T-helper 2 cell (primary cell): ENCODE measurements around the gene NAMPT.
"Not testable (repeated sequence)": the region's sequence is repeated elsewhere in the genome, so short reads cannot be mapped to it uniquely, and the experiment has no call there.

ENCODE experiments used
- DNase-seq, 5 experiments: peaks; one replicate each; pipeline versions ENCODE4 v3.0.0 to v3.0.0-alpha.2; 2012 to 2022

The NAMPT gene

DNA sequence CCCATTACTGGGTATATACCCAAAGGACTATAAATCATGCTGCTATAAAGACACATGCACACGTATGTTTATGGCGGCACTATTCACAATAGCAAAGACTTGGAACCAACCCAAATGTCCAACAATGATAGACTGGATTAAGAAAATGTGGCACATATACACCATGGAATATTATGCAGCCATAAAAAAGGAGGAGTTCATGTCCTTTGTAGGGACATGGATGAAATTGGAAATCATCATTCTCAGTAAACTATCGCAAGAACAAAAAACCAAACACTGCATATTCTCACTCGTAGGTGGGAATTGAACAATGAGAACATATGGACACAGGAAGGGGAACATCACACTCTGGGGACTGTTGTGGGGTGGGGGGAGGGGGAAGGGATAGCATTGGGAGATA is 13.8 kb upstream of the NAMPT start:
- not testable (repeated sequence) for DNase-seq

DNA sequence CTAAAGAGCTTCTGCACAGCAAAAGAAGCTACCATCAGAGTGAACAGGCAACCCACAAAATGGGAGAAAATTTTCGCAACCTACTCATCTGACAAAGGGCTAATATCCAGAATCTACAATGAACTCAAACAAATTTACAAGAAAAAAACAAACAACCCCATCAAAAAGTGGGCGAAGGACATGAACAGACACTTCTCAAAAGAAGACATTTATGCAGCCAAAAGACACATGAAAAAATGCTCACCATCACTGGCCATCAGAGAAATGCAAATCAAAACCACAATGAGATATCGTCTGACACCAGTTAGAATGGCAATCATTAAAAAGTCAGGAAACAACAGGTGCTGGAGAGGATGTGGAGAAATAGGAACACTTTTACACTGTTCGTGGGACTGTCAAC is 13.4 kb upstream of the NAMPT start:
- DNase-seq, result not testable (repeated sequence)

DNA sequence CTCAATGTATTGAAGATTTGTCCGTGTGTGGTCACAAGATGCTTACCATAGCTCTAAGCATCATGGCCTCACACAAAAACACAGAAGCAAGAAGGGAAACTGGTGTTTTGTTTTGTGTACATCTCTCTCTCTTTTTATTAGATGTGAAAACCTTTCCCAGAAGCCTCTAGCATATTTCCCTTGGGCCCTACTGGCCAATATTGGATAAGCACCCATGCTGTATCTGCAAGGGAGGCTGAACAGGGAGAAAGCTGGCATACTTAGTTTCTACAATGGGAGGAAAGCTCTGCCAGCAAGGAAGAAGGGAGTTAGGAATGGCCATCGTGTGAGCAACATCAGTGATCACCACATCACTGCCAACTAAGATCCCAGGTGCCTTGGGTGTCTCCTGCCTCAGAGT is 9.6 kb upstream of the NAMPT start:
- DNase-seq, result no peak

DNA sequence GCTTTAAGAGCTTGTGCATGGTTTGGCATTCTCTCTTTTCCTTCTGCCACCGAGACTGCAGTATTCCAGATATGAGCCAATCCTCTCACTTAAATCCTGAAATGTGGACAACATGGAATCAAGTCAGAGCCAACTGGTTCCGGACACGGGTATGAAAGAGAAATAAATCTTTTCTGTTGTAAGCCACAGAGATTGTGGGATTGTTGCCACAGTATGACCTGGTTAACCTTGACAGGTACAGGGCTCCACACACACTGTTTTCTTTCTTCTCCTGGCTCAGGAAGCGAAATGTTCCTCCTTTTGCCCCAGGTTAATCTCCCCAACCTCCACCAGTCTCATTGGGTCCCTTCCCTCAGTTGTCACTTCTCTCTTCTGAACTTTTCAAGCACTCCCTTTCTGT is 6.5 kb upstream of the NAMPT start:
- DNase-seq, result no peak

DNA sequence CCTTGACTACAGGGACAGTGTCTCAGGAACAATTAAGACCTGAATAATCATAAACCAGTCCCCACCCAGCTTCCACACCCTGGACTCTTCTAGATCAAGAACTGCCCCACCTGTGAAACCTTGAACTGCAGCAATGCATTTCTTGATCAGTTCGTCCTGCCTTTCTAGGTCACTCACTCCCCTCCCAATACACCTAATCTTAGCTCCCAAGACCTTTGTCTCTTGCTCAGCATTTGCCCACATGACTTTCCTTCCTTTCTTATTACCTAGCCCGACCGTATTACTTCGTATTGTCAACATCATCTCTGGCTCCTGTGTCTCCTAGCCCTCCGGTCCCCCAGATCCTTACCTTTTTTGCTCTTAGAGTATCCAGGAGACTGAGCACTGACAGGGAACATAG is 5.5 kb upstream of the NAMPT start:
- no peak for DNase-seq

DNA sequence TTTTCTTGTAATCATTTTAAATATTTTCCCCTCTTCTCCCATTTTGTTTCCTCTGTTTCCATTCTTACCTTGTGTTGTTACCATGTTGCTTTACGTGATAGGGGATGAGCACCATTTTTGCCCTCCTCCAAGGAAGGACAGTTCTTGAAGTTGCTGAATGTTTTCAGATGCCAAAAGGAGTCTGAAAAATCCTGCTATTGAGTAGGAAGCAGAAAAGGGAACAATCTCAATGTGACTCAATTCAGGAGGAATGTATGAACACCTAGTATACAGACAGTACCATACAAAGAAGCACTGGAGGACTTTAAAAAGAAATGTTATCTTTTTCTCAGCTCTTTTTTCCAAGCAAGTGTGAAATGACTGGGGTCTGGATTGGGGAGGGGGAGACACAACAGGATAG is 5.1 kb upstream of the NAMPT start:
- DNase-seq, result no peak

DNA sequence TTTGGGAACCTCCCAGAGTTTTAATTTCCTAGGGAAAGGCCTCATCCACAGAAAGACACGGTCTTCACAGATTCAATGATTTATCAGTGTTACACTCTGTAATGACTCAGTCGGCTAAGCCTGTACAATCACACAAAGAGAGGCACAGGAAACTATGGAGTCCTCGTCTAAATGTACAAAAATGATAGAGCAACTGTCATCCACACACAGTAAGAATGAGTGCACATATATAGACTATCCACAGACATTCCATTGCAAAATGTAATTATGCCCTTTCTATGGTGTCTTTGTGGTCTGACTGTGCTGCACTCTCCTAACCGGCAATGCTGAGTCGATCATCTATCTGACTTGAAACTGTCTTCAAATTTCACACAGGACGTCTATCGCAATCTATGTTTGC is 3.5 kb upstream of the NAMPT start:
- no peak for DNase-seq

DNA sequence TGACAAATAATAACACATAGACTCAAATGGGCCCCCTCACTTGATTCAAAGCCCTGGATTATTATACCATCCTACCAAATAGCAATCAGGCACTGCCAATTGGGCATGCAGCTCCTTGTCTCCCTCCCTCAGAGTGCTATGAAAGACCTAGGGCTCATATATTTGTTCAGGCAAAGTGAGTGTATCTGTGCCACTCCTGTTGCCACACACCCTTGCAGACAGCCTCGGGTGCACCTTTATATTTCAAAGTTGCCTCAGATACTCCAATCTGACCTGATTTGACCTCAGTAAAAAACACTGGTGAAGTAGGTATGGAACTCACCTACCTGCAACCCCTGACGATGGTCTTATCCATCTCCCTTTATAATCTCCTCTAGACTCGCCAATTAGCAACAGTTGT is 3.0 kb upstream of the NAMPT start:
- no peak for DNase-seq

DNA sequence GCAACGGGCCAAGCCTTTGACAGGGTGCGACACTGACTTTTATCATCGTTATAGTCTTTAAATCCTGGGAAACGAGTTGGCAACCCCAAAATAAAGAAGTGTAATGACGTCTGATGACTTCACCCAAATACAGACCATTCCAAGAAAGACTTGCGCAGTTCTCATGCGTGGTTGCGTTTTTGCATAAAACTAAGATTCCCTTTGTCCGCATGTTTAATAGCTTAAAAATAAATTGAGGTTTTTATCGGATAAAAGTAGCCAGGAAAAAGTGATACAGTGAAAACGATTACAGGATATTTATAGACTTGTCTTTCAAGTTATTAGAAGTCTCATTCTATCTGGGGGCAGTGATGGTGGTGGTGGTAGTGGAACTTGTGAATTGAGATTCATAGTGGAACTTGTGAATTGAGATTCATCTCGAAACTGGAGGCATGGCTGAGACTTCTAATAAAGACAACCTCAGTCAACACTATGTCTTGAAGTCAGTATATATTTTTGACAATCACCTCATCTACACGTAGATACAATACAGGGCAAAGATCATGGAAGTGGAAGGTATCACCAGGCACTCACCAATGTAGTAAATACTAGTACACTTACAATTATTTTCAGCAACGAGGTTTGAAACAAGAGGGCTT is 1.2 kb upstream of the NAMPT start:
- peak in 1 of 5 experiments; percentile 89 for DNase-seq

DNA sequence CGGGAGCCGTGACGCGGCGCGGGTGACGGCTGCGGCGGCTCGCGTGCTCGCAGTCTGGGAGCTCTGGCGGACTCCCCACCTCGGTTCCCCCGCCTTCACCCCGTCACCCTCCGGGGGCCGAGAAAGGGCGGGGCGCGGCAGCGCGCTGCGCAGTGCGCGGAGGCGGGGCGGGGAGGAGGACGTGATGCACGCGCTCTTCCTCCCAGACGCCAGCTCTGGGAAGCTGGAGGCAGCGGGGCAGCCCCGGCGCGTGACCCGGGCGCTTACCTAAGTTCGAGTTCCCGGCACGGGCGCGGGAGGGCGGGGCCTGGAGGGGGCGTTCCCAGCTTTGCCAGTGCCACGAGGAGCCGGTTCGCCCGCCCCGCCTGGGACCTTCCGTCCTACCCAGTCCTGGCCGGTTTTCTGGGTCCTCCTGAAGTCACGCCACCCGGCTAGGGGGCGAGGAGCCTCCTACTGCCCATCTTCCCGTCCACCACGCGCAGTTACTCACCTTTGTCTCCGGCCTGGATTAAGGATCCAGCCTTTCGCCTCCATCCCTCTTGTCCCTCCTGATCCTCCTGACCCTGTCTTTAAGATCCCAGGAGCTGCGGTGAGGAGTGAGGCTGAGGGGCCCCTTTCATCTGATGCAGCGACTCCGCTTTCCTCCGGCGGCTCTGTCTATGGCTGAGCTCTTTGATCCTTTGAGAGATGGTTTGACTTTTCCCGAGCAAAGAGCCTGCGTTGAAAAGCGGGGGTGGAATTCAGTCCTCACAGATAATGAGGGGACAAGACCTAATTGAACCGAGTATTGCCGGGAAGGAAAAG is 470 bp upstream of the NAMPT start:
- DNase-seq, result peak; percentile 97 to 100 (median 99)

DNA sequence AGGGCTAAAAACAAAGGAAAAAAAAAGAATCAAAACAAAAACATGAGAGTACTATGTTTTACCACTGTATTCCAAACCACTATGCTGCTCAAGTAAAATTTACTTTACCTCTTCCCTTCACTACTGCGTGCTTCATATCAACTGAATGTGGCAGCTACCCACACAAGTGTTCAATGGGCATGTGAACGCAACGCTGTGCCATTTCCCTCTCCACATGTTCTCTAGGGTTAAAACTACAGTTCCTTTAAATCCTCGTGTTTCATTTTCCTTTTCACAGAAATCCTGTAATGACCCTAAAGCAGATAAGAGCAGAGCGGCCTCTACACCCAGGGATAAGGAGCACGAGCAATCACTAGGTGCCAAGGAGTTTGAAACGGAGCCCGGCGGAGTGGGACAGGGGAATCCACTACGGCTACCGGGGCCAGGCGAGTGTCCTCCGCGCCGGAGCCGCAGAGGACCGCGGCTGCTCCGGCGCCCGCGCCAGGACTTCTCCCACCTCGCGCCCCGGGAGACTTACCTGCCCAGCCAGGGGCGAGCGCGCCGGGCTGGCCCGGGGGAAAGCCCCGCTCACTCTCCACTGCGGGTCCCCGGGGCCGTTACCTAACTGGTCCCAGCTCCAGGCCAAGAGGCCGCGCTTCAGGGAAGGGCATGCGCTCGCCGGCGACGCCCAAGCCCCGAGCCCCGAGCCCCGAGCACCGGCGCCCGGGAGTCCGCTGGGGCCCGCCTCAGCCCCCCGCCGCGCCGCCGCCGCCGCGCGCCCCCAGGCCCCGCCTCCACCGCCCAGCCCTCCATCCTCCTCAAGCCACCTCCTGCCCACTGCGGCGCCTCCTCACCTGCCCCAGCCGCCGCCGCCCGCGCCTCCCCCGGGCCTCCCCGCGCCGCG is 711 bp downstream of the NAMPT start:
- peak; percentile 24 to 80 (median 43) for DNase-seq

DNA sequence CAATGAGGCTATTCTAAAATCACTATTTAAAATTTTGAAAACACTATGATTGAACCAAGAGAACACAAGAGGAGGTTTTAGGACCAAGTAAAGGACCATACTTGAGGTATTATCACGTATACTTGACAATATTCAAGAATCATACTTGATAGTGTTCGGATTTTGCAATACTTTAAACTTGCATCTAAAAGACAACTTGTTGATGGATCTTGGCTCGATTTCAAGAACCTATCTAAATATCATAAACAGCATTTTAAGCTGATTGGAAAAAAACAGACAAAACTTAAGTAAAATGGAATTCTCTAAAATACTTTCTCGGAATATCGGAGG is 1.3 kb downstream of the NAMPT start:
- no peak for DNase-seq

DNA sequence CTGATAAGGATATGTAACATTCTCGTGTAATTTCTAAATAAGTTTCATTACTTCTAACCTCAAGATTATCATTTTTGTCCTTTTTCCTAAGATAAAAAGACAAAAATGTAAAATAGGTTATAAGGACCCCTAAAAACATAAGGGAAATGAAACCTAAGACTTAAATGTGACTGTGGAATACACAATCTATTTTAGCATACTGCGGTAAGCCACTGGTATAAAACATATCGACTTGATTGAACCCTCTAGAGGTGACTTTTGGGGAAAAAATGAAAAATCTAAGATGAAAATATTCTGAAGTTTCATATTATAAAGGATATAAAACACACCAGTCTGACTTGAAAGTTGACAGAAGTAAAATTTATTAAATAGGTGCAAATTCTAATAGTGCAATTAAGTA is 1.9 kb downstream of the NAMPT start:
- no peak for DNase-seq

DNA sequence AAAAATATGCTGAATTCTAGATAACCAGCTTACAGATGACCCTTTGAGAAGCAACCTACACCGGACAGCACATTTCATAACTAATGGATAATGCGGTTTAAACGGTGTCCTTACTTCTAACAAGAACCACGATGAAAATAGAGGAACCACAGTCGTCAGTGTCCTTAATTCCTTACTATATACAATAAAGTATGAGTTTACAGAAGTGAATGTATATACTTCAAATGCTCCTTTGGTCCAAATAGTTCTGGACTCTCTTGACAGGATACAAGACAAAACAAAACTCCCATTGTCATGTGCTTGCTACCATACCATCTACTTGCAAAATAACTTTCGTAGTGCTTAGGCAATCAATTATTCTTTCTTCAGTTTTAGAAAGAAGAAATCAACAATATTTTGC is 2.4 kb downstream of the NAMPT start:
- DNase-seq, result no peak

DNA sequence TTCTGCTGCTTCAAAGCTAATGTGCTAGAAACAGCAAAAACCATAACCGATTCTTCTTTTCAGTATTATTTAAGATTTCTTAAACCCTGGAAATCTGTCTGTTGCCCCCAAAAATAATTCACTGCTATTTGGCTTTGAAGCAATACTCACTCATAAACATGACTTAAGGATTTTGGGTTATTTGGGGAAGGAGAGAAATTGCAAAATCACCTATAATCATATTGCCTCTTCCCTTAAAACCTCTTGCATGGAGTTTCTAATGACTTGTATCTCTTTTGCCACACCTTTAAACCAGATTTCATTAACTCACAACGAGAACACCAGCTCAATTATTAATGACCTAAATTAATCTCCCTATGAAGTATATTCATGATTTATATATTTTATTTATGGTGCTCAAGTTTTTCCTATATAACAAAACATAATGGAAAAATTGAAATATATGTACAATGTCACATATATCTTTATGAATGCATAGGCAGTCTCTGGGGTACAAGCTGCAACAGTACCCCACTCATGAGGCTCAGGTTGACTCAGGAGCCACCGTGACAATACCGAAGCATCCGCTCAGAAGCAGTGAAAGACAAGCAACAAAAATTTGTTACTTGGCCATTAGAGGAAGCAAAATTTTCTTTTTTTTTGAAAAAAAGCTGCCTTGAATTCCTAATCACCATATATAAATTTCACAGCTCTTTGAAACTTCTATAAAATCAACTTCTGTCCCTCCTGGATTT is 3.0 kb downstream of the NAMPT start:
- DNase-seq, result peak in 1 of 5 experiments; percentile 80

DNA sequence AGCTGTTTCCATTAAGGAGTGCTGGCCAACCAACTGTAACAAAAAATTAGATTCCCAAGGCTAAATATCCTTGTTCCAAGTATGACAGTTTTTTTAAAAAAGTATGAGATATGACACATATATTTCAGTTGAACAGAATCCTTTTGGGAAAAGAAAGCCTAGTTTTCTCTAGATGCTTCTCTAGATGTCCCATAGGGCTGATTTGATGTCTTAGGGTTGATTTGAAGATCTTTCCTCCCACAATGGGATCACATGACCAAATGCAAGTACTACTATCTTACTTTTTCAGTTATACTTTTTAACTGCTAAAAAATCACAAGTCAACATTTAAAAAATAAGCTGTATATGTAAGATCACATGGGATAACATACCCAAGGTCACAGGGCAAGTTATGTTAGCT is 3.7 kb downstream of the NAMPT start:
- DNase-seq, result no peak

DNA sequence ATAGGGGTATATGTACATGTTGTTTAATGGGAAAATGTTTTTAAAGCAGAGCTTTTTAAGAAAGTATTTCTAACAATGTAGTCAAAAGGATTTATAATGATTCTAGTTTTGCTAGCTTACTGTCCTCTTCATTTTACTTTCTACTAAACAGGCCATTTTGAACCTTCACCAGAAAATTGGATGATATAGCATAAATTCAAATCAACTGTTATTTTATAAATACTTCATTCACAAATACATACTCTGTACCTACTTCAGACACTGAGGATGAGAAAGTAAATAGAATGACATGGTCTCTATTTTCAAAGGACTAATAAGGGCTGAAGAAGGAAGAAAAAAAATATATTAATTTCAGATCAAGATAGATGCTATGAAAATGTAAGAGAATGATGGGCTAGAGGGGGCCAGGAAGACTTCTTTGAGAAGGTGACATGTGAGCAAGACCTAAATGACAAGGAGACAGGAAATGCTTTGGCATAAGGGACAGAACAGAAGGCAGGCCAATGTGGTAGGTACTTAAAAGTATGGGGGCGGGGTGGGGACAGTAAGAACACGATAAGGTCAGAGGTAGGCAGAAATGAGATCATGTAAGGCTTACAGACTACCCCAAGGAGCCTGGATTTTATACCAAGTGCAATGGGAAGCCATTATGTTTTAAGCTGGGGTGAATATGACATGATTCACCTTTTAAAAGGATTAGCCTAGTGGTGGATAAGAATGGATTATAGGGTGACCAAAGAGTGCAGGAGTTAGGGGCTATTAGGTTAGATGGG is 5.2 kb downstream of the NAMPT start:
- peak in 1 of 5 experiments; percentile 83 for DNase-seq

DNA sequence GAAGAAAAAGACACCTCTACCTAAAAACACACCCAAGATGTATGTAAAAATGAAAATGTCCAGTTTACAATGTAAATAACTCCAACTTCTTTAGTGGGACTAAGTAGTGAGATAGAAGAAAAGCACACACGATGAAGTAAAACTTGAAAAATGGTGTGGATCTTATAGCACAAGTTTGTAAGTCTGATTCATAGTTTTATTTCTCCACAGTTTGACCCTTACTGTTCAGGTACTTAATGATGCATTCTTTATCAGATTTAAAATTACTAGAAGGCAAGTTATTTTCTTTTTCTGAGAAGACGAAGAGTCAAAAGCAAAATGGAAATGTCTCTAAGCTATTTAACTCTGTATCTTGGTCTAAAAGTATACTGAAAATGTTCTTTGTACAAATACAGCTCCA is 6.1 kb downstream of the NAMPT start:
- no peak for DNase-seq

DNA sequence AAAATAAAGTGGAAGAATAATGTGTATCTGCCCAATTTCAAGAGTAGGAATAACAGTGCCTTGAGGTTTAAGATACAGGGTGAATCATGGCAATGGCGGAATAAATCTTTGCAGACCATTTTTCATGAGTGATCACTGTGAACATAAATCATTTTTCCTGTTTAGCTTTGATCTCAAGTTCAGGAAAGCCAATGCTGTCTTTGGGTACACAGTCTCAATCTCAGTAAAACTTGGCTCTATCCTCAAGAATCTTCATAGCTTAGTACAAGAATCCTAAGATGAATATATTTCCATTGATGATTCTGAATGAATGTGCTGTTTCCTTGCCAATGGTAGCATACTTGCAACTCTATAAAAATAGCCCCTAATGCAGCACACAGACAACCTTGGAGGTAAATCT is 6.8 kb downstream of the NAMPT start:
- no peak for DNase-seq

DNA sequence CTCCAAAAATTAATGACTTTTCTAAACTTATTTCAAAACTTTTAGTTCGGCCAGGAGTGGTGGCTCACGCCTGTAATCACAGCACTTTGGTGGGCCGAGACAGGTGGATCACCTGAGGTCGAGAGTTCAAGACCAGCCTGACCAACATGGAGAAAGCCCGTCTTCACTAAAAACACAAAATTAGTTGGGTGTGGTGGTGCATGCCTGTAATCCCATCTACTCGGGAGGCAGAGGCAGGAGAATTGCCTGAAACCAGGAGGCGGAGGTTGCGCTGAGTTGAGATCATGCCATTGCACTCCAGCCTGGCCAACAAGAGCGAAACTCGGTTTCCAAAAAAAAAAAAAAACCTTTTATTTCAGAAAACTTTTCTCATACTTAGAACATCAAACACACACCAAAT is 8.3 kb downstream of the NAMPT start:
- DNase-seq, result no peak

DNA sequence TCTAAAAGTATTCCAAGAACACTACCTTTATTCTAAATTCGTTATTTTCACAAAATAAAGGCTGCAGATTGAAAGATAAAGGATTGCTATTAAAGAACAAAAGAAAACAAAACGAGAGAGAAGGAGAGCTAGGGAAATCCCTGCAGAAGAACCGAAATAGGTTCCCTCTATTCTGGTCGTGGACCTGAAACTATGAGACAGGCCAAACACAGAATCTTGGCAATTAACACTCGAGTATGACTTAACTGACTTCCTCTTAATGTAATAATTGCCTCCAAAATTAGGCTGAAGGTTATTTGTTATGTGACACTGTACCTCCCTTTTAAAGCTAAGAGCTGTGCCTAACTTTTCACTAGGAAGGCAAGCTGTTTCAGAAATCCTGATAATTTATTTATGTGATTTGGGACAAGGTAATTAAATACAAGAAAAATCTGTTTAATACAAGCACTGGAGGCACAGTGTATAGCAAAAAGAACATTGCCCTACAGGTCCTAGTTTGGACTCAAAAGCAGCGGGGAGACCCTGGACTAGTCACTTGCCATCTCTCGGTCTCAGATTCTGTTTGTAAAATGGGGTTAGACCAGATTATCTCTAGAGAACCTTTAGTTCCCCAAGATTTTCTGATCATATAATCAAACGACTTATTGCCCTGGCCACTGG is 11.6 kb downstream of the NAMPT start:
- no peak for DNase-seq
